HEK293T (cell line): ENCODE results near the gene TPRKB.

ENCODE experiments used
- LEF1 ChIP-seq: fragments of 450-650 bp; IDR thresholded peaks from 2 replicates; pipeline ENCODE4 v1.6.1; 2017; ENCODE audit warnings: mild to moderate bottlenecking, borderline replicate concordance
- NFRKB ChIP-seq: fragments of 450-650 bp; IDR thresholded peaks from 2 replicates; pipeline ENCODE4 v1.6.1; 2016; ENCODE audit warnings: mild to moderate bottlenecking, moderate library complexity
- SP1 ChIP-seq: fragments of 450-650 bp; IDR thresholded peaks from 2 replicates; pipeline ENCODE4 v1.6.1; 2017

DNA sequence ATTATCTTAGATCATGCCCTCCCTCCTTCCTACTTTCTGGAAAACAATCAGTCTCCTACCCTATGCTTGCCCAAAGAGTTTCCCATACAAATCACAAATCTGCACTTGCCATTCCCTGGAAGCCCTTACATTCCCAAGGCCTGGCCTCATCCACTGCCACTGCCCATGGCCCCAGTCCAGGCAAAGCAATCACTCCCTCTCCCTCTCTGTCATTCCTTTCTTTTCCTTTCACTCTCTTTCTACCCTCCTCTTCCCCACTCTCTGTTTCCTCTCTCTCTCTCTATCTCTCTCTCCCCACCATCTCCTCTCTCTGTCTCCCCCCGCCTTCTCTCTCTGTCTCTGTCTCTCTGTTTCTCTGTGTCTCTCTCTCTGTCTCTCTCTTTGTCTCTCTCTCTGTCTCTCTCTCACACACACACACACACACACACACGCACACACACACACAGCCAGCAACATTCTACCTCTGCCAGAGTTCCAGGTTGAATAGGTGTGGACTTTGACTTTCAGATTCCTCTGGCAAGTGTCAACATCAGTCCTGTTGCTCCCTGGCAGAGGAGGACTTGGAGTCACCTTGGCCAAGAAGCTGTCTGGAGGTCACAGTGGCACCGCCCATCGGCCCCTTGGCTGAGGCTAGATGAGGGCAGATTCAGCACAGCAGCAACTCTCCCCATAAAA lies 51.2 kb downstream of the TPRKB start:
- no peak for TF ChIP-seq LEF1
- no peak for TF ChIP-seq NFRKB
- no peak for TF ChIP-seq SP1
